ENCODE data around the gene CTTNBP2.
A peak's percentile ranks its signal among the peaks of the same experiment; 100 is the strongest.
"Not testable (repeated sequence)": the region's sequence is repeated elsewhere in the genome, so short reads cannot be mapped to it uniquely, and the experiment has no call there.

The CTTNBP2 gene

GRCh38 chr7:117718116-117718835 lies 155.0 kb downstream of the CTTNBP2 start:
- no peak for FAIRE-seq
- TF ChIP-seq PAX5 (IDR thresholded peaks at IDR 0.05; ENCODE audit: insufficient read depth, low read length, severe bottlenecking) (no peak), SPI1 (IDR thresholded peaks at IDR 0.05; ENCODE audit: low read depth, low read length) (no peak), POLR2AphosphoS5 (IDR thresholded peaks at IDR 0.05; ENCODE audit: low read depth, low read length) (no peak), POU2F2 (IDR thresholded peaks at IDR 0.05; ENCODE audit: low read depth, low read length) (no peak), TAF1 (IDR thresholded peaks at IDR 0.05; ENCODE audit: low read depth, low read length) (no peak), POLR2A (IDR thresholded peaks at IDR 0.05; ENCODE audit: low read depth, low read length) (no peak)
- no peak for DNase-seq (ENCODE audit: insufficient read length, low spot score)

- no peak for TF ChIP-seq TAF1 (IDR thresholded peaks at IDR 0.05; ENCODE audit: low read depth, low read length)
- TF ChIP-seq POLR2A (IDR thresholded peaks at IDR 0.05; ENCODE audit: low read depth, low read length) = no peak
- no peak for TF ChIP-seq SPI1 (IDR thresholded peaks at IDR 0.05; ENCODE audit: low read depth, low read length)
- TF ChIP-seq PAX5 (IDR thresholded peaks at IDR 0.05; ENCODE audit: insufficient read depth, low read length, severe bottlenecking) = no peak
- TF ChIP-seq POLR2AphosphoS5 (IDR thresholded peaks at IDR 0.05; ENCODE audit: low read depth, low read length) = no peak
- no peak for TF ChIP-seq POU2F2 (IDR thresholded peaks at IDR 0.05; ENCODE audit: low read depth, low read length)
- DNase-seq (ENCODE audit: insufficient read length, low spot score) (no peak), FAIRE-seq (no peak)
Measured at GRCh38 chr7:117717357-117717756, 155.9 kb downstream of the CTTNBP2 start.

- no peak for FAIRE-seq
- no peak for DNase-seq (ENCODE audit: insufficient read length, low spot score)
- TF ChIP-seq POLR2AphosphoS5 (IDR thresholded peaks at IDR 0.05; ENCODE audit: low read depth, low read length) (no peak), TAF1 (IDR thresholded peaks at IDR 0.05; ENCODE audit: low read depth, low read length) (no peak), SPI1 (IDR thresholded peaks at IDR 0.05; ENCODE audit: low read depth, low read length) (no peak), PAX5 (IDR thresholded peaks at IDR 0.05; ENCODE audit: insufficient read depth, low read length, severe bottlenecking) (no peak), POLR2A (IDR thresholded peaks at IDR 0.05; ENCODE audit: low read depth, low read length) (no peak), POU2F2 (IDR thresholded peaks at IDR 0.05; ENCODE audit: low read depth, low read length) (no peak)
Measured at GRCh38 chr7:117716707-117717299, 156.4 kb downstream of the CTTNBP2 start.

GRCh38 chr7:117715784-117716445 lies 157.3 kb downstream of the CTTNBP2 start:
- no peak for TF ChIP-seq PAX5 (IDR thresholded peaks at IDR 0.05; ENCODE audit: insufficient read depth, low read length, severe bottlenecking)
- no peak for TF ChIP-seq POLR2AphosphoS5 (IDR thresholded peaks at IDR 0.05; ENCODE audit: low read depth, low read length)
- no peak for TF ChIP-seq TAF1 (IDR thresholded peaks at IDR 0.05; ENCODE audit: low read depth, low read length)
- no peak for TF ChIP-seq SPI1 (IDR thresholded peaks at IDR 0.05; ENCODE audit: low read depth, low read length)
- no peak for TF ChIP-seq POLR2A (IDR thresholded peaks at IDR 0.05; ENCODE audit: low read depth, low read length)
- no peak for TF ChIP-seq POU2F2 (IDR thresholded peaks at IDR 0.05; ENCODE audit: low read depth, low read length)
- DNase-seq (ENCODE audit: insufficient read length, low spot score) (peak; percentile 22), FAIRE-seq (no peak)

GRCh38 chr7:117711556-117711955 lies 161.7 kb downstream of the CTTNBP2 start:
- TF ChIP-seq TAF1 (IDR thresholded peaks at IDR 0.05; ENCODE audit: low read depth, low read length) = no peak
- no peak for TF ChIP-seq POU2F2 (IDR thresholded peaks at IDR 0.05; ENCODE audit: low read depth, low read length)
- TF ChIP-seq PAX5 (IDR thresholded peaks at IDR 0.05; ENCODE audit: insufficient read depth, low read length, severe bottlenecking) = no peak
- TF ChIP-seq POLR2AphosphoS5 (IDR thresholded peaks at IDR 0.05; ENCODE audit: low read depth, low read length) = no peak
- TF ChIP-seq POLR2A (IDR thresholded peaks at IDR 0.05; ENCODE audit: low read depth, low read length) = no peak
- TF ChIP-seq SPI1 (IDR thresholded peaks at IDR 0.05; ENCODE audit: low read depth, low read length) = no peak
- FAIRE-seq = no peak

GRCh38 chr7:117708173-117708572 lies 165.1 kb downstream of the CTTNBP2 start:
- not testable (repeated sequence) for FAIRE-seq; DNase-seq (ENCODE audit: insufficient read length, low spot score)

More at GRCh38 chr7:117711556-117711955, 161.7 kb downstream of the CTTNBP2 start:
- DNase-seq (ENCODE audit: insufficient read length, low spot score) = no peak

- FAIRE-seq (no peak), DNase-seq (ENCODE audit: insufficient read length, low spot score) (no peak)
- no peak for TF ChIP-seq POLR2A (IDR thresholded peaks at IDR 0.05; ENCODE audit: low read depth, low read length)
- no peak for TF ChIP-seq POLR2AphosphoS5 (IDR thresholded peaks at IDR 0.05; ENCODE audit: low read depth, low read length)
- TF ChIP-seq PAX5 (IDR thresholded peaks at IDR 0.05; ENCODE audit: insufficient read depth, low read length, severe bottlenecking) = no peak
- no peak for TF ChIP-seq POU2F2 (IDR thresholded peaks at IDR 0.05; ENCODE audit: low read depth, low read length)
- TF ChIP-seq TAF1 (IDR thresholded peaks at IDR 0.05; ENCODE audit: low read depth, low read length) = no peak
- TF ChIP-seq SPI1 (IDR thresholded peaks at IDR 0.05; ENCODE audit: low read depth, low read length) = no peak
Measured at GRCh38 chr7:117707080-117707479, 166.2 kb downstream of the CTTNBP2 start.

GRCh38 chr7:117706210-117706609 lies 167.0 kb downstream of the CTTNBP2 start:
- no peak for FAIRE-seq
- DNase-seq (ENCODE audit: insufficient read length, low spot score) = no peak
- no peak for TF ChIP-seq TAF1 (IDR thresholded peaks at IDR 0.05; ENCODE audit: low read depth, low read length)
- TF ChIP-seq PAX5 (IDR thresholded peaks at IDR 0.05; ENCODE audit: insufficient read depth, low read length, severe bottlenecking) = no peak
- TF ChIP-seq POLR2AphosphoS5 (IDR thresholded peaks at IDR 0.05; ENCODE audit: low read depth, low read length) = no peak
- no peak for TF ChIP-seq POU2F2 (IDR thresholded peaks at IDR 0.05; ENCODE audit: low read depth, low read length)
- no peak for TF ChIP-seq POLR2A (IDR thresholded peaks at IDR 0.05; ENCODE audit: low read depth, low read length)
- TF ChIP-seq SPI1 (IDR thresholded peaks at IDR 0.05; ENCODE audit: low read depth, low read length) = no peak

GRCh38 chr7:117705630-117706029 lies 167.6 kb downstream of the CTTNBP2 start:
- no peak for FAIRE-seq
- DNase-seq (ENCODE audit: insufficient read length, low spot score) = no peak
- TF ChIP-seq POLR2AphosphoS5 (IDR thresholded peaks at IDR 0.05; ENCODE audit: low read depth, low read length) = no peak
- TF ChIP-seq POLR2A (IDR thresholded peaks at IDR 0.05; ENCODE audit: low read depth, low read length) = no peak
- TF ChIP-seq POU2F2 (IDR thresholded peaks at IDR 0.05; ENCODE audit: low read depth, low read length) = no peak
- no peak for TF ChIP-seq TAF1 (IDR thresholded peaks at IDR 0.05; ENCODE audit: low read depth, low read length)
- TF ChIP-seq SPI1 (IDR thresholded peaks at IDR 0.05; ENCODE audit: low read depth, low read length) = no peak
- no peak for TF ChIP-seq PAX5 (IDR thresholded peaks at IDR 0.05; ENCODE audit: insufficient read depth, low read length, severe bottlenecking)

Measured in GM12891 (cell line).